Cardiac muscle cell (in vitro differentiated cells and primary cell): Measurements from ENCODE around the gene PLAAT3. TPM values are rescaled to one million over a fixed set of nuclear protein-coding genes. Genes with fewer than 3 reads are reported as not detected.

Experiments used
- DNase-seq, 2 donors: peaks; one replicate each; pipeline versions ENCODE4 v3.0.0 to v3.0.0-alpha.2; 2010 to 2017; ENCODE audit warnings: low read depth in 1 of 2, low spot score in 1 of 2
- H3K27ac ChIP-seq: fragments of 200-600 bp; sonication (generic); 2 replicates; pipeline ENCODE4 v1.5.1; 2016
- H3K27me3 ChIP-seq: fragments of 200-600 bp; sonication (generic); 2 replicates; pipeline ENCODE4 v1.6.0; 2016; ENCODE audit warnings: control low read depth
- H3K36me3 ChIP-seq: fragments of 200-600 bp; sonication (generic); 2 replicates; pipeline ENCODE4 v1.5.1; 2016; ENCODE audit warnings: control low read depth
- H3K4me1 ChIP-seq: fragments of 200-600 bp; sonication (generic); 2 replicates; pipeline ENCODE4 v1.8.1; 2017; ENCODE audit warnings: low read depth, mild to moderate bottlenecking, mixed run types
- H3K4me3 ChIP-seq: fragments of 200-600 bp; sonication (generic); 2 replicates; pipeline ENCODE4 v1.5.1; 2016; ENCODE audit warnings: mild to moderate bottlenecking
- H3K9me3 ChIP-seq: fragments of 200-600 bp; sonication (generic); 2 replicates; pipeline ENCODE4 v1.5.1; 2017; ENCODE audit warnings: low read depth, mild to moderate bottlenecking, control low read depth
- CTCF ChIP-seq: IDR thresholded peaks from 2 replicates; pipeline ENCODE4 v1.5.1; 2012; ENCODE audit warnings: low read depth, mild to moderate bottlenecking, low read length
- polyA plus RNA-seq: library from polyadenylated mRNA; unstranded; fragments of >200 nt; fragmentation: Nextera tagmentation; extraction: Ambion mirVana; gene quantifications from 2 replicates; pipeline ENCODE4 v1.2.1, GENCODE V29; 2016
- total RNA-seq: library from RNA; depleted of rRNA; stranded (reverse); fragments of >200 nt; gene quantifications from 2 replicates; pipeline ENCODE4 v1.2.3, GENCODE V29; 2016

PLAAT3 gene
- total and polyA plus RNA-seq, 2 experiments from 2014 or later: 10.0 to 10.8 TPM

GRCh38 chr11:63560506-63561180 is 53.6 kb downstream of the PLAAT3 start:
- H3K9me3 ChIP-seq: no peaks in the 10 kb centered on the region
- H3K27me3 ChIP-seq: no peaks in the 10 kb centered on the region
- H3K4me3 ChIP-seq: no peak overlapping the region
- no peak overlapping the region for H3K27ac ChIP-seq
- TF ChIP-seq CTCF: no peak
- no peaks in the 10 kb centered on the region for H3K36me3 ChIP-seq
- DNase-seq: no peak
- H3K4me1 ChIP-seq: no peaks in the 10 kb centered on the region

GRCh38 chr11:63558459-63559157 is 55.6 kb downstream of the PLAAT3 start:
- TF ChIP-seq CTCF: no peak
- Histone ChIP-seq H3K36me3 (no peaks in the 10 kb centered on the region), H3K4me1 (peaks cover 9% of the 10 kb centered on the region), H3K4me3 (no peak overlapping the region), H3K27ac (no peak overlapping the region), H3K9me3 (no peaks in the 10 kb centered on the region), H3K27me3 (no peaks in the 10 kb centered on the region)
- DNase-seq: no peak

- no peak overlapping the region for H3K27ac ChIP-seq
- TF ChIP-seq CTCF: no peak
- no peaks in the 10 kb centered on the region for H3K9me3 ChIP-seq
- no peak for DNase-seq
- H3K27me3 ChIP-seq: no peaks in the 10 kb centered on the region
- H3K36me3 ChIP-seq: no peaks in the 10 kb centered on the region
- H3K4me3 ChIP-seq: no peak overlapping the region
- peaks cover 9% of the 10 kb centered on the region for H3K4me1 ChIP-seq
Measured at GRCh38 chr11:63557570-63557969, 56.7 kb downstream of the PLAAT3 start.

GRCh38 chr11:63556404-63557013 is 57.7 kb downstream of the PLAAT3 start:
- Histone ChIP-seq H3K9me3 (no peaks in the 10 kb centered on the region), H3K4me3 (no peak overlapping the region), H3K4me1 (peaks cover 9% of the 10 kb centered on the region), H3K27ac (no peak overlapping the region), H3K27me3 (no peaks in the 10 kb centered on the region), H3K36me3 (no peaks in the 10 kb centered on the region)
- TF ChIP-seq CTCF: no peak
- no peak for DNase-seq

- TF ChIP-seq CTCF: no peak
- no peaks in the 10 kb centered on the region for H3K27me3 ChIP-seq
- H3K36me3 ChIP-seq: no peaks in the 10 kb centered on the region
- no peak overlapping the region for H3K4me3 ChIP-seq
- peak overlapping the region; percentile 58 for H3K27ac ChIP-seq
- H3K9me3 ChIP-seq: no peaks in the 10 kb centered on the region
- H3K4me1 ChIP-seq: peaks cover 9% of the 10 kb centered on the region
- DNase-seq: peak in 1 of 2 donors; percentile 20
Measured at GRCh38 chr11:63554877-63555223, 59.4 kb downstream of the PLAAT3 start.
